ENCODE data around the gene MOCS2.

- TF ChIP-seq CTCF (IDR thresholded peaks at IDR 0.05) (no peak), POLR2A (IDR thresholded peaks at IDR 0.05) (no peak)
Measured at GRCh38 chr5:53126521-53126920, 17.0 kb upstream of the MOCS2 start.

All from uterus (tissue), 2 donors.